CD14-positive monocyte (primary cell): ENCODE data around the gene RGS3. TPM values are rescaled to one million over a fixed set of nuclear protein-coding genes. Genes with fewer than 3 reads are reported as not detected.

Source experiments
- DNase-seq, 3 donors: peaks; one replicate each; pipeline ENCODE4 v3.0.0-alpha.2; 2011 to 2022
- H2AFZ ChIP-seq: 2 replicates; pipeline ENCODE4 v1.6.0; 2012; ENCODE audit warnings: mild to moderate bottlenecking, low read depth, low read length, inconsistent platforms; ENCODE audit not compliant: insufficient read depth, poor library complexity, severe bottlenecking
- H3K27ac ChIP-seq, 2 donors: 1 replicate in 1 of 2; 2 replicates in 1 of 2; pipeline ENCODE4 v1.5.1; 2012 to 2013; ENCODE audit warnings: low read length in 2 of 2, control low read depth in 1 of 2, inconsistent platforms in 1 of 2, low read depth in 1 of 2, mild to moderate bottlenecking in 1 of 2
- H3K27me3 ChIP-seq, 2 donors: one replicate each; pipeline versions ENCODE4 v1.6.0 to v1.6.1; 2011 to 2013; ENCODE audit warnings: low read length in 2 of 2; ENCODE audit not compliant: control insufficient read depth in 2 of 2, insufficient read depth in 2 of 2
- H3K36me3 ChIP-seq, 2 donors: replicated peaks in 1 of 2; 1 replicate in 1 of 2; 2 replicates in 1 of 2; pipeline versions ENCODE4 v1.5.1 to v1.6.1; 2012 to 2013; ENCODE audit warnings: low read length in 2 of 2, control low read depth in 1 of 2, inconsistent platforms in 1 of 2, mild to moderate bottlenecking in 1 of 2; ENCODE audit not compliant: insufficient read depth in 2 of 2, control insufficient read depth in 1 of 2
- H3K4me1 ChIP-seq, 2 donors: 1 replicate in 1 of 2; 2 replicates in 1 of 2; pipeline versions ENCODE4 v1.5.1 to v1.6.1; 2012 to 2013; ENCODE audit warnings: low read length in 2 of 2, control low read depth in 1 of 2, inconsistent platforms in 1 of 2, mild to moderate bottlenecking in 1 of 2, moderate library complexity in 1 of 2; ENCODE audit not compliant: insufficient read depth in 2 of 2, control insufficient read depth in 1 of 2
- H3K4me2 ChIP-seq: replicated peaks from 2 replicates; pipeline ENCODE3; 2012; ENCODE audit warnings: low read length, moderate library complexity, mild to moderate bottlenecking; ENCODE audit not compliant: poor library complexity, severe bottlenecking; ENCODE audit errors: extremely low read depth
- H3K4me3 ChIP-seq, 3 experiments: fragments of 200-600 bp in 1 of 3; sonication (generic) in 1 of 3; replicated peaks in 1 of 3; 1 replicate in 2 of 3; 2 replicates in 1 of 3; pipeline ENCODE4 v1.5.1; 2011 to 2013; ENCODE audit warnings: low read length in 3 of 3, mild to moderate bottlenecking in 3 of 3, control low read depth in 2 of 3, low read depth in 2 of 3, inconsistent platforms in 1 of 3, moderate library complexity in 1 of 3
- H3K79me2 ChIP-seq: 2 replicates; pipeline ENCODE4 v1.6.0; 2012; ENCODE audit warnings: mild to moderate bottlenecking, control low read depth, inconsistent platforms, low read length, moderate library complexity; ENCODE audit not compliant: insufficient read depth
- H3K9ac ChIP-seq: 2 replicates; pipeline ENCODE4 v1.6.0; 2017; ENCODE audit warnings: low read length, mild to moderate bottlenecking; ENCODE audit not compliant: insufficient read depth, poor library complexity, severe bottlenecking
- H3K9me3 ChIP-seq, 2 donors: replicated peaks in 1 of 2; 1 replicate in 1 of 2; 2 replicates in 1 of 2; pipeline versions ENCODE4 v1.5.1 to v1.6.1; 2012 to 2013; ENCODE audit warnings: low read length in 2 of 2, control low read depth in 1 of 2; ENCODE audit not compliant: control insufficient read depth in 1 of 2, insufficient read depth in 1 of 2
- H4K20me1 ChIP-seq: 2 replicates; pipeline ENCODE4 v1.6.0; 2012; ENCODE audit warnings: mild to moderate bottlenecking, low read length, control low read depth, moderate library complexity; ENCODE audit not compliant: insufficient read depth
- H3K27ac Mint-ChIP-seq, 7 donors: one replicate each; pipeline ENCODE4 v1.8.0; 2020; ENCODE audit warnings: mild to moderate bottlenecking in 7 of 7, mixed read lengths in 7 of 7, moderate library complexity in 6 of 7, inconsistent platforms in 2 of 7
- H3K27me3 Mint-ChIP-seq, 3 donors: one replicate each; pipeline ENCODE4 v1.8.0; 2021 to 2022; ENCODE audit warnings: low read depth in 3 of 3, mild to moderate bottlenecking in 3 of 3, mixed read lengths in 3 of 3, moderate library complexity in 3 of 3, inconsistent platforms in 1 of 3
- H3K36me3 Mint-ChIP-seq, 2 donors: one replicate each; pipeline ENCODE4 v1.8.0; 2020; ENCODE audit warnings: mixed read lengths in 2 of 2, inconsistent platforms in 1 of 2, mild to moderate bottlenecking in 1 of 2
- H3K4me1 Mint-ChIP-seq: one replicate; pipeline ENCODE4 v1.8.0; 2020; ENCODE audit warnings: mild to moderate bottlenecking, mixed read lengths
- H3K4me3 Mint-ChIP-seq, 2 donors: one replicate each; pipeline ENCODE4 v1.8.0; 2020; ENCODE audit warnings: mild to moderate bottlenecking in 2 of 2, mixed read lengths in 2 of 2, moderate library complexity in 1 of 2
- H3K9me3 Mint-ChIP-seq, 7 donors: one replicate each; pipeline ENCODE4 v1.8.0; 2020 to 2022; ENCODE audit warnings: mixed read lengths in 7 of 7, mild to moderate bottlenecking in 6 of 7, moderate library complexity in 6 of 7, inconsistent platforms in 2 of 7
- CTCF ChIP-seq: fragments of 200-600 bp; IDR thresholded peaks from one replicate; pipeline ENCODE4 v1.8.0; 2022; ENCODE audit warnings: antibody characterized with exemption, mild to moderate bottlenecking
- WGBS: methylation state at CpG from one replicate; pipeline ENCODE4 v1.1.5; 2013; ENCODE audit warnings: missing lambda C conversion rate; ENCODE audit not compliant: insufficient coverage; 5-methylcytosine and 5-hydroxymethylcytosine counted together
- intact Hi-C, 2 donors: fragments of 100-400 bp; cut with micrococcal nuclease; formaldehyde crosslinking; loops; one replicate each; pipeline versions ENCODE4 v1.15.0 to v1.15.1; 2023
- polyA plus RNA-seq, 3 donors: library from polyadenylated mRNA; depleted of rRNA in 1 of 3; unstranded in 2 of 3; stranded (reverse) in 1 of 3; fragments of 300-500 nt in 2 of 3; fragments of >200 nt in 1 of 3; fragmentation: Illumina TruSeq in 2 of 3; gene quantifications; 1 replicate in 2 of 3; 2 replicates in 1 of 3; pipeline ENCODE4 v1.2.3, GENCODE V29; 2012 to 2021

RGS3 gene
- polyA plus RNA-seq, 3 donors, result 9.1 to 16.2 (median 15.8) TPM

GRCh38 chr9:113577525-113578261, 114.2 kb downstream of the RGS3 start:
- WGBS, result 100% methylated on average over 3 of the region's 11 CpGs
- intact Hi-C loops, result no loop called here
- Mint-ChIP-seq H3K4me3 (peak overlapping the region in 1 of 2 donors; percentile 48), H3K27ac (peak overlapping the region; percentile 70 to 99 (median 95)), H3K9me3 (no peaks in the 10 kb centered on the region), H3K36me3 (peaks cover 5 to 7% of the 10 kb centered on the region in 2 donors), H3K4me1 (peaks cover 67% of the 10 kb centered on the region), H3K27me3 (no peaks in the 10 kb centered on the region)
- peaks cover 22% of the 10 kb centered on the region for H3K79me2 ChIP-seq
- H3K27me3 ChIP-seq, result no peaks in the 10 kb centered on the region
- H3K36me3 ChIP-seq, result peaks cover 0 to 5% of the 10 kb centered on the region in 2 donors
- peak overlapping the region; percentile 89 to 94 for H3K27ac ChIP-seq
- no peak overlapping the region for H3K9ac ChIP-seq
- no peak overlapping the region for H3K4me3 ChIP-seq
- H3K4me2 ChIP-seq, result no peak overlapping the region
- H3K4me1 ChIP-seq, result peaks cover 55 to 56% of the 10 kb centered on the region in 2 donors
- peak overlapping the region; percentile 15 for H2AFZ ChIP-seq
- DNase-seq, result no peak
- no peaks in the 10 kb centered on the region for H3K9me3 ChIP-seq
- no peak for TF ChIP-seq CTCF
- H4K20me1 ChIP-seq, result peaks cover 10% of the 10 kb centered on the region

GRCh38 chr9:113578279-113578865, 114.8 kb downstream of the RGS3 start:
- H3K4me1 Mint-ChIP-seq, result peaks cover 74% of the 10 kb centered on the region
- H3K4me3 Mint-ChIP-seq, result peak overlapping the region in 1 of 2 donors; percentile 53
- intact Hi-C loops, result no loop called here
- TF ChIP-seq CTCF, result no peak
- H3K27me3 ChIP-seq, result no peaks in the 10 kb centered on the region
- H3K9ac ChIP-seq, result no peak overlapping the region
- H3K4me1 ChIP-seq, result peaks cover 60 to 62% of the 10 kb centered on the region in 2 donors
- peak overlapping the region in 1 of 3 experiments; percentile 81 for H3K4me3 ChIP-seq
- H3K36me3 ChIP-seq, result peaks cover 7 to 12% of the 10 kb centered on the region in 2 donors
- peaks cover 12 to 14% of the 10 kb centered on the region in 2 donors for H3K36me3 Mint-ChIP-seq
- peaks cover 29% of the 10 kb centered on the region for H3K79me2 ChIP-seq
- H3K27ac Mint-ChIP-seq, result peak overlapping the region; percentile 94 to 99 (median 97)
- H3K9me3 Mint-ChIP-seq, result no peaks in the 10 kb centered on the region
- H3K4me2 ChIP-seq, result peak overlapping the region; percentile 93
- H3K9me3 ChIP-seq, result no peaks in the 10 kb centered on the region
- peak overlapping the region; percentile 32 for H2AFZ ChIP-seq
- 90% methylated on average over 2 of the region's 3 CpGs for WGBS
- DNase-seq, result peak in 1 of 3 donors; percentile 20
- peak overlapping the region; percentile 89 to 94 for H3K27ac ChIP-seq
- no peaks in the 10 kb centered on the region for H3K27me3 Mint-ChIP-seq
- H4K20me1 ChIP-seq, result peaks cover 17% of the 10 kb centered on the region
